Endodermal cell (in vitro differentiated cells): ENCODE results near the gene TMBIM6. TPM values are rescaled to one million over a fixed set of nuclear protein-coding genes. Genes with fewer than 3 reads are reported as not detected.
"Not testable (repeated sequence)": the region's sequence is repeated elsewhere in the genome, so short reads cannot be mapped to it uniquely, and the experiment has no call there.

Experiments used
- DNase-seq: peaks from one replicate; pipeline ENCODE4 v3.0.0-alpha.2; 2017
- H3K27ac ChIP-seq: 2 replicates; pipeline ENCODE4 v1.5.1; 2013; ENCODE audit warnings: mild to moderate bottlenecking, low read depth, low read length, moderate library complexity
- H3K27me3 ChIP-seq: 2 replicates; pipeline ENCODE4 v1.6.1; 2013; ENCODE audit warnings: mild to moderate bottlenecking, low read length, moderate library complexity; ENCODE audit not compliant: insufficient read depth, control insufficient read depth, poor library complexity, severe bottlenecking
- H3K36me3 ChIP-seq: 2 replicates; pipeline ENCODE4 v1.7.0; 2013; ENCODE audit warnings: mild to moderate bottlenecking, low read length, moderate library complexity; ENCODE audit not compliant: control insufficient read depth, insufficient read depth
- H3K4me1 ChIP-seq: one replicate; pipeline ENCODE4 v1.7.0; 2013; ENCODE audit warnings: low read length; ENCODE audit not compliant: control insufficient read depth, insufficient read depth
- H3K4me3 ChIP-seq: 2 replicates; pipeline ENCODE4 v1.5.1; 2013; ENCODE audit warnings: mild to moderate bottlenecking, low read length, moderate library complexity
- H3K9ac ChIP-seq: 2 replicates; pipeline ENCODE4 v1.6.1; 2013; ENCODE audit warnings: mild to moderate bottlenecking, low read length, moderate library complexity; ENCODE audit not compliant: poor library complexity, severe bottlenecking; ENCODE audit errors: extremely low read depth
- H3K9me3 ChIP-seq: 2 replicates; pipeline ENCODE4 v1.6.1; 2013; ENCODE audit warnings: mild to moderate bottlenecking, low read length, moderate library complexity; ENCODE audit not compliant: control insufficient read depth
- H3K27ac Mint-ChIP-seq: 2 replicates; pipeline ENCODE4 v1.8.0; 2020; ENCODE audit warnings: mixed read lengths
- H3K27me3 Mint-ChIP-seq: 2 replicates; pipeline ENCODE4 v1.8.0; 2021; ENCODE audit warnings: mild to moderate bottlenecking, mixed read lengths; ENCODE audit not compliant: insufficient read depth
- H3K36me3 Mint-ChIP-seq: 2 replicates; pipeline ENCODE4 v1.8.0; 2020; ENCODE audit warnings: low read depth, mixed read lengths
- H3K4me1 Mint-ChIP-seq: 2 replicates; pipeline ENCODE4 v1.8.0; 2020; ENCODE audit warnings: mixed read lengths
- H3K4me3 Mint-ChIP-seq: 2 replicates; pipeline ENCODE4 v1.8.0; 2020; ENCODE audit warnings: mild to moderate bottlenecking, moderate library complexity, mixed read lengths
- H3K9me3 Mint-ChIP-seq: 2 replicates; pipeline ENCODE4 v1.8.0; 2020; ENCODE audit warnings: mild to moderate bottlenecking, mixed read lengths
- CTCF ChIP-seq: fragments of 200-600 bp; sonication (generic); conservative IDR thresholded peaks from 2 replicates; pipeline ENCODE4 v1.5.0; 2021; ENCODE audit warnings: antibody characterized with exemption, mild to moderate bottlenecking
- WGBS, 2 experiments: methylation state at CpG; one replicate each; pipeline versions ENCODE4 v1.1.5 to v1.1.7; 2013; ENCODE audit warnings: missing lambda C conversion rate in 2 of 2, mixed read lengths in 1 of 2; ENCODE audit not compliant: insufficient coverage in 1 of 2, insufficient read length in 1 of 2; 5-methylcytosine and 5-hydroxymethylcytosine counted together
- total RNA-seq, 2 donors: library from RNA; stranded (reverse); fragmentation: NEBNext Ultra II Directional in 1 of 2; extraction: Animal tissue kit (Norgen Biotek cat#: 25700) in 1 of 2; gene quantifications; 2 replicates in 1 of 2; 3 replicates in 1 of 2; pipeline ENCODE4 v1.2.1, GENCODE V29; 2021

TMBIM6 gene
- total RNA-seq, 2 donors from 2014 or later, result 426 to 455 TPM

GRCh38 chr12:49764126-49764525 lies 22.8 kb downstream of the TMBIM6 start:
- no peak overlapping the region for H3K9ac ChIP-seq
- peaks cover 52% of the 10 kb centered on the region for H3K36me3 Mint-ChIP-seq
- no peak overlapping the region for H3K27ac ChIP-seq
- H3K4me3 Mint-ChIP-seq, result no peak overlapping the region
- no peaks in the 10 kb centered on the region for H3K9me3 ChIP-seq
- H3K36me3 ChIP-seq, result peaks cover 58% of the 10 kb centered on the region
- no peaks in the 10 kb centered on the region for H3K27me3 ChIP-seq
- peak overlapping the region; percentile 30 for H3K27ac Mint-ChIP-seq
- H3K4me1 ChIP-seq, result no peaks in the 10 kb centered on the region
- no peak overlapping the region for H3K4me3 ChIP-seq
- 90 to 96% methylated on average over 3 of the region's 3 CpGs for WGBS, 2 experiments
- H3K9me3 Mint-ChIP-seq, result no peaks in the 10 kb centered on the region
- no peak for TF ChIP-seq CTCF
- no peaks in the 10 kb centered on the region for H3K27me3 Mint-ChIP-seq
- H3K4me1 Mint-ChIP-seq, result no peaks in the 10 kb centered on the region
- DNase-seq, result no peak

GRCh38 chr12:49766115-49766455 lies 24.7 kb downstream of the TMBIM6 start:
- H3K9ac ChIP-seq, result no peak overlapping the region
- no peak for DNase-seq
- peaks cover 40% of the 10 kb centered on the region for H3K36me3 Mint-ChIP-seq
- H3K36me3 ChIP-seq, result peaks cover 40% of the 10 kb centered on the region
- H3K27me3 Mint-ChIP-seq, result no peaks in the 10 kb centered on the region
- no peak overlapping the region for H3K27ac Mint-ChIP-seq
- 95% methylated on average over 7 to 8 of the region's 8 CpGs for WGBS, 2 experiments
- H3K9me3 ChIP-seq, result no peaks in the 10 kb centered on the region
- H3K4me1 Mint-ChIP-seq, result no peaks in the 10 kb centered on the region
- H3K9me3 Mint-ChIP-seq, result no peaks in the 10 kb centered on the region
- H3K4me3 ChIP-seq, result no peak overlapping the region
- H3K27me3 ChIP-seq, result no peaks in the 10 kb centered on the region
- no peaks in the 10 kb centered on the region for H3K4me1 ChIP-seq
- no peak for TF ChIP-seq CTCF
- H3K27ac ChIP-seq, result no peak overlapping the region
- H3K4me3 Mint-ChIP-seq, result no peak overlapping the region

GRCh38 chr12:49767333-49767732 lies 26.0 kb downstream of the TMBIM6 start:
- H3K27ac Mint-ChIP-seq, result no peak overlapping the region
- H3K9me3 ChIP-seq, result no peaks in the 10 kb centered on the region
- 90 to 92% methylated on average over 4 of the region's 4 CpGs for WGBS, 2 experiments
- H3K9ac ChIP-seq, result no peak overlapping the region
- H3K4me1 ChIP-seq, result no peaks in the 10 kb centered on the region
- H3K9me3 Mint-ChIP-seq, result no peaks in the 10 kb centered on the region
- H3K4me1 Mint-ChIP-seq, result no peaks in the 10 kb centered on the region
- H3K27ac ChIP-seq, result peak overlapping the region; percentile 32
- no peaks in the 10 kb centered on the region for H3K27me3 ChIP-seq
- peak; percentile 57 for DNase-seq
- peaks cover 28% of the 10 kb centered on the region for H3K36me3 ChIP-seq
- H3K4me3 ChIP-seq, result no peak overlapping the region
- no peaks in the 10 kb centered on the region for H3K27me3 Mint-ChIP-seq
- peaks cover 28% of the 10 kb centered on the region for H3K36me3 Mint-ChIP-seq
- peak; percentile 15 for TF ChIP-seq CTCF
- no peak overlapping the region for H3K4me3 Mint-ChIP-seq

GRCh38 chr12:49773102-49773501 lies 31.7 kb downstream of the TMBIM6 start:
- H3K27me3 ChIP-seq, H3K4me3 ChIP-seq, H3K9me3 Mint-ChIP-seq, H3K27ac Mint-ChIP-seq, H3K27me3 Mint-ChIP-seq, H3K4me1 ChIP-seq, H3K4me1 Mint-ChIP-seq, H3K36me3 Mint-ChIP-seq, H3K36me3 ChIP-seq, H3K27ac ChIP-seq, H3K9ac ChIP-seq, DNase-seq, H3K9me3 ChIP-seq, H3K4me3 Mint-ChIP-seq: not testable (repeated sequence)
- WGBS, 2 experiments, result 93 to 96% methylated on average over 3 to 6 of the region's 7 CpGs
